COLO668 (cell line): ENCODE results near the gene S100A7A.

Source experiments
- DNase-seq: peaks from one replicate; lab custom pipeline; 2025; ENCODE audit not compliant: unreplicated experiment; lab: John Stamatoyannopoulos, UW

The S100A7A gene

GRCh38 chr1:153415850-153416570 lies at the start of gene S100A7A:
Gene S100A7A, plus strand, starts transcription at chr1:153416520. Its CDS starts 1,563 bp downstream, at chr1:153418083.
- DNase-seq, result no peak

- no peak for DNase-seq
Measured at GRCh38 chr1:153367090-153367489, 49.2 kb upstream of the S100A7A start.

GRCh38 chr1:153368495-153368894 lies 47.8 kb upstream of the S100A7A start:
- DNase-seq, result no peak

- no peak for DNase-seq
Measured at GRCh38 chr1:153370146-153370545, 46.2 kb upstream of the S100A7A start.

- no peak for DNase-seq
Measured at GRCh38 chr1:153371231-153371630, 45.1 kb upstream of the S100A7A start.

- DNase-seq, result no peak
Measured at GRCh38 chr1:153372571-153372970, 43.7 kb upstream of the S100A7A start.

- no peak for DNase-seq
Measured at GRCh38 chr1:153374071-153374470, 42.2 kb upstream of the S100A7A start.

GRCh38 chr1:153375511-153375910 lies 40.8 kb upstream of the S100A7A start, which contains the start of gene S100A12:
Gene S100A12, minus strand, starts transcription at chr1:153375621. Its CDS starts 1,029 bp downstream, at chr1:153374592.
- no peak for DNase-seq

GRCh38 chr1:153379591-153379990 lies 36.7 kb upstream of the S100A7A start:
- no peak for DNase-seq

- no peak for DNase-seq
Measured at GRCh38 chr1:153380711-153381110, 35.6 kb upstream of the S100A7A start.

- no peak for DNase-seq
Measured at GRCh38 chr1:153384958-153385580, 31.3 kb upstream of the S100A7A start.

- no peak for DNase-seq
Measured at GRCh38 chr1:153386500-153386901, 29.8 kb upstream of the S100A7A start.

GRCh38 chr1:153387001-153387400 lies 29.3 kb upstream of the S100A7A start:
- DNase-seq, result no peak

- no peak for DNase-seq
Measured at GRCh38 chr1:153387785-153388184, 28.5 kb upstream of the S100A7A start.

GRCh38 chr1:153389401-153389800 lies 26.9 kb upstream of the S100A7A start:
- DNase-seq, result no peak

- DNase-seq, result no peak
Measured at GRCh38 chr1:153389973-153390879, 26.1 kb upstream of the S100A7A start.

- no peak for DNase-seq
Measured at GRCh38 chr1:153390938-153391710, 25.2 kb upstream of the S100A7A start, which contains the start of gene S100A8. Gene S100A8, minus strand, starts transcription at chr1:153391073. Its CDS starts 538 bp downstream, at chr1:153390535.

GRCh38 chr1:153392258-153392657 lies 24.1 kb upstream of the S100A7A start:
- no peak for DNase-seq

GRCh38 chr1:153392822-153393221 lies 23.5 kb upstream of the S100A7A start:
- DNase-seq, result no peak

GRCh38 chr1:153393926-153394325 lies 22.4 kb upstream of the S100A7A start:
- no peak for DNase-seq

GRCh38 chr1:153394391-153394790 lies 21.9 kb upstream of the S100A7A start:
- DNase-seq, result no peak
